GM12878 (cell line): ENCODE measurements around the gene PRB3. TPM values are rescaled to one million over a fixed set of nuclear protein-coding genes. Genes with fewer than 3 reads are reported as not detected.

Experiments used
- ATAC-seq: fragments of 200-7000 bp; cut with Tn5 transposase; 3 replicates; pipeline ENCODE4 v1.9.1; 2020; ENCODE audit warnings: mild to moderate bottlenecking, moderate library complexity
- BruUV-seq: library from RNA; stranded (reverse); fragments of 400-500 nt; replicated peaks from 2 replicates; lab custom pipeline; 2021; lab: Mats Ljungman, UMichigan
- CTCF ChIA-PET: fragments of 300-600 bp; sonication (Branson Sonifier 250); formaldehyde crosslinking; extraction: SDS; loops from one replicate; lab custom pipeline; 2021; ENCODE audit warnings: inconsistent platforms; lab: Yijun Ruan, JAX
- POLR2A ChIA-PET: fragments of 350-600 bp; formaldehyde crosslinking; extraction: SDS; loops from one replicate; lab custom pipeline; 2021; ENCODE audit warnings: inconsistent platforms; lab: Charles Lee
- RAD21 ChIA-PET: fragments of 300-600 bp; sonication (Branson Sonifier 250); formaldehyde crosslinking; loops from one replicate; lab custom pipeline; 2023; ENCODE audit warnings: antibody characterized with exemption; ENCODE audit not compliant: unreplicated experiment; lab: Charles Lee
- SMC1A ChIA-PET: fragments of 300-600 bp; sonication (Branson Sonifier 250); formaldehyde crosslinking; loops from one replicate; lab custom pipeline; 2023; ENCODE audit not compliant: unreplicated experiment, uncharacterized antibody; lab: Charles Lee
- DNase-seq: peaks from one replicate; pipeline ENCODE4 v3.0.0-alpha.2; 2011; ENCODE audit warnings: low read depth, low spot score
- FAIRE-seq: peaks from 3 replicates; lab custom pipeline; 2011; peaks lifted over from hg19 to GRCh38; lab: Jason Lieb, UNC
- H2AFZ ChIP-seq: 2 replicates; pipeline ENCODE4 v1.6.0; 2011; ENCODE audit warnings: low read depth, low read length, control low read depth; ENCODE audit not compliant: control insufficient read depth
- H3K27ac ChIP-seq: 2 replicates; pipeline ENCODE4 v1.5.1; 2011; ENCODE audit warnings: control low read depth; ENCODE audit not compliant: control insufficient read depth, insufficient read depth
- H3K27me3 ChIP-seq, 2 experiments: replicated peaks in 1 of 2; 2 replicates each; pipeline versions ENCODE4 v1.6.0 to v1.6.1; 2011; ENCODE audit warnings: low read length in 1 of 2; ENCODE audit not compliant: control insufficient read depth in 2 of 2, insufficient read depth in 2 of 2
- H3K36me3 ChIP-seq, 2 experiments: 2 replicates each; pipeline ENCODE4 v1.5.1; 2011; ENCODE audit warnings: low read length in 1 of 2; ENCODE audit not compliant: control insufficient read depth in 2 of 2, insufficient read depth in 2 of 2
- H3K4me1 ChIP-seq: 2 replicates; pipeline ENCODE4 v1.6.1; 2011; ENCODE audit warnings: mild to moderate bottlenecking, low read length, moderate library complexity, mixed read lengths; ENCODE audit not compliant: control insufficient read depth, insufficient read depth
- H3K4me2 ChIP-seq: 2 replicates; pipeline ENCODE4 v1.6.0; 2011; ENCODE audit warnings: control low read depth; ENCODE audit not compliant: control insufficient read depth, insufficient read depth
- H3K4me3 ChIP-seq: fragments of 200-600 bp; sonication (generic); 2 replicates; pipeline ENCODE4 v1.5.1; 2016
- H3K79me2 ChIP-seq: 2 replicates; pipeline ENCODE4 v1.6.0; 2011; ENCODE audit warnings: low read length; ENCODE audit not compliant: control insufficient read depth, insufficient read depth
- H3K9ac ChIP-seq: 2 replicates; pipeline ENCODE4 v1.8.0; 2011; ENCODE audit warnings: low read length, control low read depth, mixed read lengths; ENCODE audit not compliant: control insufficient read depth, insufficient read depth
- H3K9me3 ChIP-seq: replicated peaks from 3 replicates; pipeline ENCODE4 v1.5.1; 2011; ENCODE audit warnings: mild to moderate bottlenecking, low read length; ENCODE audit not compliant: control insufficient read depth, insufficient read depth
- H4K20me1 ChIP-seq: 2 replicates; pipeline ENCODE4 v1.6.0; 2011; ENCODE audit not compliant: control insufficient read depth, insufficient read depth
- BCLAF1 ChIP-seq: fragments of 450-650 bp; IDR thresholded peaks from 2 replicates; pipeline ENCODE4 v1.6.1; 2017; ENCODE audit warnings: antibody characterized with exemption, mild to moderate bottlenecking, moderate library complexity
- CREB1 ChIP-seq: IDR thresholded peaks from 2 replicates; pipeline ENCODE4 v1.6.1; 2012; ENCODE audit warnings: low read depth, mild to moderate bottlenecking, inconsistent platforms
- HDGF ChIP-seq: fragments of 450-650 bp; IDR thresholded peaks from 2 replicates; pipeline ENCODE4 v1.6.1; 2016; ENCODE audit warnings: antibody characterized with exemption
- HSF1 ChIP-seq: fragments of 150-350 bp; IDR thresholded peaks from 2 replicates; pipeline ENCODE4 v1.6.1; 2014; ENCODE audit warnings: mild to moderate bottlenecking, low read depth, low read length
- NBN ChIP-seq: fragments of 450-650 bp; IDR thresholded peaks from 2 replicates; pipeline ENCODE4 v1.6.1; 2016
- NRF1 ChIP-seq: conservative IDR thresholded peaks from 2 replicates; pipeline ENCODE4 v1.6.1; 2011; ENCODE audit warnings: mild to moderate bottlenecking, low read depth, low read length, improper control_type of control experiment
- SMAD5 ChIP-seq: IDR thresholded peaks from 2 replicates; pipeline ENCODE4 v1.6.1; 2016; ENCODE audit warnings: antibody characterized with exemption, low read depth
- SMC3 ChIP-seq: IDR thresholded peaks from 2 replicates; pipeline ENCODE4 v1.6.1; 2011; ENCODE audit warnings: low read length, improper control_type of control experiment, borderline replicate concordance
- TBL1XR1 ChIP-seq: IDR thresholded peaks from 2 replicates; pipeline ENCODE4 v1.6.1; 2012; ENCODE audit warnings: low read depth, low read length, improper control_type of control experiment
- ZNF384 ChIP-seq: IDR thresholded peaks from 2 replicates; pipeline ENCODE4 v1.6.1; 2012; ENCODE audit warnings: low read depth, mild to moderate bottlenecking, low read length, improper control_type of control experiment, borderline replicate concordance
- WGBS: methylation state at CpG from one replicate; pipeline ENCODE4 v1.1.6; 2016; ENCODE audit warnings: low lambda C conversion rate; ENCODE audit not compliant: insufficient replicate concordance, insufficient coverage; ENCODE audit errors: missing lambda C conversion rate; 5-methylcytosine and 5-hydroxymethylcytosine counted together
- in situ Hi-C: fragments of 300-500 bp; cut with MboI; formaldehyde crosslinking; loops from 9 replicates; pipeline ENCODE4 v1.14.3; 2018; ENCODE audit warnings: mixed read lengths
- intact Hi-C: fragments of 100-400 bp; cut with micrococcal nuclease; formaldehyde crosslinking; loops from one replicate; pipeline ENCODE4 v1.14.2; 2022; ENCODE audit not compliant: unreplicated experiment
- polyA plus RNA-seq, 11 experiments: library from polyadenylated mRNA; depleted of rRNA in 4 of 11; unstranded in 6 of 11; stranded (reverse) in 5 of 11; fragments of >200 nt; fragmentation: Nextera tagmentation in 4 of 11; fragmentation: Illumina TruSeq in 1 of 11; extraction: Ambion mirVana in 4 of 11; extraction: Trizol in 1 of 11; gene quantifications; 1 replicate in 1 of 11; 2 replicates in 10 of 11; pipeline versions ENCODE4 v1.2.1 to v1.2.3, GENCODE V29; 2011 to 2016; ENCODE audit warnings: inconsistent platforms in 2 of 11, missing spikeins in 2 of 11, low read depth in 1 of 11
- total RNA-seq, 4 experiments: library from RNA; depleted of rRNA in 3 of 4; stranded (reverse); fragments of >200 nt in 3 of 4; fragmentation: Illumina TruSeq in 1 of 4; extraction: Trizol in 1 of 4; gene quantifications; 2 replicates each; pipeline versions ENCODE4 v1.2.1 to v1.2.3, GENCODE V29; 2013 to 2021

Gene PRB3
- total and polyA plus RNA-seq, 10 of the 15 experiments (the other 5 are each of a cell fraction or from before 2014, with no cell fraction given) = not detected

DNA sequence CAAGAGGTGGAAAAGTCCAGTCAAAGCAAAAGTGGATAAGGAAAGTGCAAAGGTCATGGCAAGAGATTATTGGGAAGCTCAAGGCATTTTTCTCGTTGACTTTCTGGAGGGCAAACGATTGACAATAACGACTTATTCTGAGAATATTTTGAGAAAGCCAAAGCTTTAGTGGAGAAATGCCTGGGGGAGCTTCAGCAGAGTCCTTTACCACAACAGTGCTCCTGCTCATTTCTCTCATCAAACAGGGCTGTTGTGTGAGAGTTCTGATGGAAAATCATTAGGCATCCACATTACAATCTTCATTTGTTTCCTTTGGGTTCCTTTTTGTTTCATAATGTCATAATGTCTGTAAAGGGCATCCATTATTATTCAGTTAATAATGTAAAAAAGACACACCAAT lies 26.9 kb downstream of the PRB3 start:
- RAD21 ChIA-PET = no interaction called here
- DNase-seq (no peak), ATAC-seq (no peak), FAIRE-seq (no peak)
- Histone ChIP-seq H3K79me2 (no peaks in the 10 kb centered on the region), H3K9ac (no peak overlapping the region), H3K4me3 (no peak overlapping the region), H3K27ac (no peak overlapping the region), H4K20me1 (no peaks in the 10 kb centered on the region), H2AFZ (no peak overlapping the region), H3K4me1 (no peaks in the 10 kb centered on the region), H3K36me3 (no peaks in the 10 kb centered on the region), H3K27me3 (no peaks in the 10 kb centered on the region; a peak in 1 of 4 replicates), H3K4me2 (no peak overlapping the region), H3K9me3 (no peaks in the 10 kb centered on the region)
- TF ChIP-seq HDGF (no peak), ZNF384 (no peak), NRF1 (no peak), HSF1 (no peak), SMAD5 (no peak), NBN (no peak), SMC3 (no peak), TBL1XR1 (no peak), BCLAF1 (no peak), CREB1 (no peak)
- in situ Hi-C loops (no loop called here), intact Hi-C loops (no loop called here)
- POLR2A ChIA-PET = no interaction called here
- 94% methylated on average over 3 of the region's 3 CpGs for WGBS
- SMC1A ChIA-PET = no interaction called here
- no TSS peak for BruUV-seq
- CTCF ChIA-PET = interaction anchor here (0.6 to 2.4 kb wide), 4 partner anchors 10 to 245 kb away, joined by 3 to 6 read pairs (median 4); no protein-coding TSS in a partner anchor
